Inflammatory macrophage (primary cell): Measurements from ENCODE around the gene MTX1.
A peak's percentile ranks its signal among the peaks of the same experiment; 100 is the strongest.
"Not testable (repeated sequence)": the region's sequence is repeated elsewhere in the genome, so short reads cannot be mapped to it uniquely, and the experiment has no call there.

Source experiments
- DNase-seq, 2 donors: peaks; one replicate each; pipeline ENCODE4 v3.0.0-alpha.2; 2020 to 2022
- total RNA-seq, 18 experiments: gene quantifications; one replicate each; lab custom pipeline; 2026; ENCODE audit warnings: mixed read lengths in 6 of 18, inconsistent platforms in 2 of 18; lab: John Stamatoyannopoulos, UW

MTX1 gene, protein sequence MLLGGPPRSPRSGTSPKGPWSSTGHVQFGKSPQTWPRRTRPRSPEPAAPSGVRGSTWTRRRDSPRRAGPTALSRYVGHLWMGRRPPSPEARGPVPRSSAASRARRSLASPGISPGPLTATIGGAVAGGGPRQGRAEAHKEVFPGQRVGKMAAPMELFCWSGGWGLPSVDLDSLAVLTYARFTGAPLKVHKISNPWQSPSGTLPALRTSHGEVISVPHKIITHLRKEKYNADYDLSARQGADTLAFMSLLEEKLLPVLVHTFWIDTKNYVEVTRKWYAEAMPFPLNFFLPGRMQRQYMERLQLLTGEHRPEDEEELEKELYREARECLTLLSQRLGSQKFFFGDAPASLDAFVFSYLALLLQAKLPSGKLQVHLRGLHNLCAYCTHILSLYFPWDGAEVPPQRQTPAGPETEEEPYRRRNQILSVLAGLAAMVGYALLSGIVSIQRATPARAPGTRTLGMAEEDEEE
- 6.8 to 43.2 (median 20.3) reads per million in 18 experiments for total RNA-seq

DNA sequence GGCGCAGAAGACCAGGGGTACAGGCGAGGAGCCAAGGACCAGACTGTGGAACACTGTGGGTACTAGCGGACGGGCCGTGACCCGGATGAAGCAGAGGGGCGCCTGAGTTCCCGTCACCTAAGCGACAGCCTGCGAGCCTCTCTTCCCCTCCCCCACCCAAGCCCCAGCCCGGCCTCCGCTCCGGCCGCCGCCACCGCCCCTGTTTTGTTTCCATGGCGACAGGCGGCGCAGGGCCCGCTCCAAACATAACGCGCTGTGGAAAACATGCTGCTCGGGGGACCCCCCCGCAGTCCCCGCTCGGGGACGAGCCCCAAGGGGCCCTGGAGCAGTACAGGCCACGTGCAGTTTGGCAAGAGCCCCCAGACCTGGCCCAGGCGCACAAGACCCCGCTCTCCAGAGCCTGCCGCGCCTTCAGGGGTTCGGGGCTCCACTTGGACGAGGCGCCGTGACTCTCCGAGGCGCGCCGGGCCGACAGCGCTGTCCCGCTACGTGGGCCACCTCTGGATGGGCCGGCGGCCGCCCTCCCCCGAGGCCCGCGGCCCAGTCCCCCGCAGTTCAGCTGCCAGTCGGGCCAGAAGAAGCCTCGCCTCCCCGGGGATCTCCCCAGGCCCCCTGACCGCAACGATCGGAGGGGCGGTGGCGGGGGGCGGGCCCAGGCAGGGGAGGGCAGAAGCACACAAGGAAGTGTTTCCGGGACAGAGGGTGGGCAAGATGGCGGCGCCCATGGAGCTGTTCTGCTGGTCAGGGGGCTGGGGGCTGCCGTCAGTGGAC, at the start of gene MTX1:
MTX1 (plus strand) TSS at position 155 of the 771 bp plus-strand sequence; CDS start at position 265, 110 bp downstream.
- DNase-seq, result peak; percentile 73 to 87

DNA sequence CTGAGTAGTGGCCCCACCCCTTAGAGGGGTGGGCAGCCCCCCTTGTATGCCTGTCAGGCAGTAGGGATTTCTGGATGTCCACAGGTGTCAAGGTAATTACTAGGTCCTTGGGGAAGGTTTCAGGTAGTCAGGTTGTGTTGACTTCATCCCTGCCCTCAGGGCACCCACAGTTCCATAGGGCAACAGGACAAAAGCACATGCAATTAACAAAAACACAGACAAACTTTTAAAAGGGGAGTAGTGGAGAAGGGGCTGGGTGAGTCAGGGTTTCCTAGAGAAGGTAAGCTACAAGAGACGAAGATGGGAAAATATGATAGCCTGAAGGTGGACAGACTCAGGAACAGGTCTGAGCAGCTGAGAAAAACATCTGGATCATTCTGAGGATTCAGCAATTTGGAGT, 49.5 kb upstream of the MTX1 start:
- no peak for DNase-seq

DNA sequence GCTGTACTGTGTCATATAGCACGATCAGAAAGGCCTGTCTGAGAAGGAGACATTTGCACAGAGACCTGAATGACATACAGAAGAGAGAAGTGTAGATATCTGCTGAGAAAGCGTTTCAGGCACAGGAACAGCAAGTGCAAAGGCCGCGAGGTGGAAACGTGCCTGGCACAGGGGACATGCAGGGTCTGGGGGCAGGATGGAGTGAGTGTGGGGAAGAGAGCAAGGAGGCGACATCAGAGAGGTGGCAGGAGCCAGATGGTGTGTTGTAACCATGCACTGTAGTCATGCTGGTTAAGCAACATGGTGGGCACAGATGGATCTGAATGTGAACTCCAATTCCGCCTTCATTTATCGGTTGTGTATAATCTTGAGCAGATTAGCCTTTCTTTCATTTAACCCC, 48.4 kb upstream of the MTX1 start:
- no peak for DNase-seq

DNA sequence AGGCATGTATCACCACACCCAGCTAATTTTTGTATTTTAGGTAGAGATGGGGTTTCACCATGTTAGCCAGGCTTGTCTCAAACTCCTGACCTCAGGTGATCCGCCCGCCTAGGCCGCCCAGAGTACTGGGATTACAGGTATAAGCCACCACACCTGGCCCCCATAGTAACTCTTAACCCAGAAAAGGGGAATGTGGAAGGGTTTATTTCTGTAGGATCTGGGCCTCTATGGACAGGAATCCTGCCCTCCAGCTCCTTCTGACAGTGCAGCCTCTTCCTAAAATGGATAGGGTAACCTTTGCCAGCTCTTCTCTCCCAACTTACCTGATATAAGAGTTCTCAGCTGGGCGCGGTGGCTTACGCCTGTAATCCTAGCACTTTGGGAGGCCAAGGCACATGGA, 45.9 kb upstream of the MTX1 start:
- not testable (repeated sequence) for DNase-seq

DNA sequence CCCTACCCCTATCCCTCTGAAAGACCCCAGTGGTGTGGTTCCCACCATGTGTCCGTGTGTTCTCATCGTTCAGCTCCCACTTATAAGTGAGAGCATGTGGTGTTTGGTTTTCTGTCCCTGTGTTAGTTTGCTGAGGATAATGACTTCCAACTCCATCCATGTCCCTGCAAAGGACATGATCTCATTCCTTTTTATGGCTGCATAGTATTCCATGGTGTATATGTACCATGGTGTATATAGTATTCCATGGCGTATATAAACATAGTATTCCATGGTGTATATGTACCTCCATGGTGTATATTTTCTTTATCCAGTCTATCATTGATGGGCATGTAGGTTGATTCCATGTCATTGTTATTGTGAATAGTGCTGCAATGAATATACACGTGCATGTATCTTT, 44.7 kb upstream of the MTX1 start:
- DNase-seq, result not testable (repeated sequence)

DNA sequence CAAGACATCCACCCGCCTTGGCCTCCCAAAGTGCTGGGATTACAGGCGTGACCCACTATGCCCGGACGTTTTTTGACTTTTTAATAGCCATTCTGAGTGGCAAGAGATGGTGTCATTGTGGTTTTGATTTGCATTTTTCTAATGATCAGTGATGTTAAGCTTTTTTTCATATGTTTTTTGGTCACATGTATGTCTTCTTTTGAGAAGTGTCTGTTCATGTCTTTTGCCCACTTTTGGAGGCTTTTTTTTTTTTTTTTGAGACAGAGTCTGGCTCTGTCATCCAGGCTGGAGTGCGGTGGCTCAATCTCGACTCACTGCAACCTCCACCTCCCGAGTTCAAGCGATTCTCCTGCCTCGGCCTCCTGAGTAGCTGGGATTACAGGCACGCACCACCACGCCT, 43.9 kb upstream of the MTX1 start:
- not testable (repeated sequence) for DNase-seq

DNA sequence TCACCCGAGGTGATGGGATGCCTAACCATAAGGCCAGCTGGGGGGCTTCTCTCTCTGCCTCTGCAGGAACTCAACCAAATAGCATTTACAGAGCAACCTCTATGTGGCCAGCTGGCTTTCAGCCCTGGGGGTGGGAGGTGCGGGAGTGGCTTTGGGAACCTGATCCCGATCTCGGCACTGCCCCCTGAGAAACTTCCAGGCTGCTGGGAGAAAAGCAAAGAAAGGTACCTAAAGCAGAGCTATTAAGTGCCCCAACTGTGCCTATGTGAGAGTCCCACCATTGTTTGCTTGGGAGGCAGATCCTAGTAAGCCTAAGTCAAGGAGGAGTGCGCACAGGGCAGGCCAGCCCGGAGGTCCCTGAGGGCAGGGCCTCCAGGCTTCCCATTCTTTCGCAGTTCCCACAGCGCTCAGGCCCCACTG, 42.4 kb upstream of the MTX1 start:
- no peak for DNase-seq

DNA sequence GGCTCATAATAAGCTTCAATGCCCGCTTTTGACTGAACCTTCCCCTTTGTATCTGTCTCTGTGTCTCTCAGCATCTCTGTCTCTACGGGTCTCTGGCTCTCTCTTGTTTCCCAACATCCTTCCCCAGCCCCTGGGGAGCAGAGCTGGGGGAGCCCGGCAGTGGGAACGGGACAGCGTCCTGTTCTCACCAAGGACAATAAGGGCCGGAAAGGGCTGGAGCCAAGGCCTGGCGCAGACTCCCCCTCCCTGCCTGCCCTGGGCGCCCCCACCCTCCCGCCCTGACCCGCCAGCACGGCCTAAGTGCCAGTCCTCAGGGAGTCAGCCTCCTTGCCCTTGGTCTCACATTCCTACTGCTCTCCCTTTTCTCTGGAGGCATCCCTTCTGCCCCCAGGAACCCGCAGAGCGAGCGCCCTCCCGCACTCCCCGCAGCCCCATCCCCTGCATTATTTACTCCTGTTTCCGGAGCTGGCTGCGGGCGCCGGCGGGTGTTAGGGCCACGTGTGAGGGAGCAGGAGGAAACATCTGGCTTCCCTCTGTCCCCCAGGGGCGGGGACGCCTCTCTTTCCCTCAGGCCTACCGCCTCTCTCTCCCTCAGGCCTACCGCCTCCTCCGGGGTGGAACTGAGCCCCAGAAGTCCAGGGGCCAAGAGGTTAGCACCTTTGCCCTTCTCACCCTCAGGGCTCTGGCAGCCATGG, 41.9 kb upstream of the MTX1 start:
- no peak for DNase-seq

DNA sequence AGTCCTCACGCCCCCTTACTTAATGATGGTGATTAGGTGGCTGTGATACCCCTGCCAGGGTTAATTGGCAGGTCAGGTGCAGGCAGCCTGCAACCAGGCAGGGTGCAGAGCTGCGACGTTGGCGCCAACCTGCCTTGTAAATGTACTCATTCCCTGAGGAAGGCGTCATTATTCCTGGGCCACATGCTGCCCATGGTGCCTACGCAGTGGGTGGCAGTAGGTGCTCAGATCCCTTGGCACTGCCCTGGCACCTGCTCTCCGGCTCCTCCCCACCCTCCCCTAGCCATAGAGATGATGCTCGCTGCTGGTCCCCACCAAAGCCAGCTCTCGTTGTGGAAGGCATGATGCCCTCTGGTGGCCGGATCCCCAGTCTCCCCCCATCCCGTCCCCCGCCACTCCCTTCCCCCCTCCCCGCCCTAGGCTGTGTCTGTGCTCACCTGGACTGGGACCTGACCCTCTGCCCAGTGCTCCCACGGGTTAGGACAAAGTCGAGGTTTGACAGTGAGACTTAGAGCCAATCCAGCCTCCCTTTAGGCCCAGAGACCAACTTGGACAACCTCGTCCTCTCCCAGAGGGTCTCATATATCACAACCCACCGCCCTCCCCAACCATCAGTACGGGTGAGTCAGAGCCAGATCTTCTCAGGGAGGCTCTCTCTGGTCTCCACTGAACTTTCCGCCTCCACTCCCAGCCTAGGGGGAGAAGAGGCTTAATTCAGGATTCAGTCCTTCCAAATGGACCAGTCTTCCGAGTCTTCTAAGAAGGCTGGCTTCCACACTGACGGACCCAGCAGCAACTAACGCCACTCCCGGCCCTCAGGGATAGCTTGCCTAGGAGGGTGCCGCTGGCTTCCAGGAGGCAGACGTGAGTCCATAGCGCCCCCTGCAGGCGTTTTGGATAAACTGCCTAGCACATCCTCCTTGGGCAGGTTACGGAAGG, 41.1 kb upstream of the MTX1 start:
- DNase-seq, result peak; percentile 87 to 90

DNA sequence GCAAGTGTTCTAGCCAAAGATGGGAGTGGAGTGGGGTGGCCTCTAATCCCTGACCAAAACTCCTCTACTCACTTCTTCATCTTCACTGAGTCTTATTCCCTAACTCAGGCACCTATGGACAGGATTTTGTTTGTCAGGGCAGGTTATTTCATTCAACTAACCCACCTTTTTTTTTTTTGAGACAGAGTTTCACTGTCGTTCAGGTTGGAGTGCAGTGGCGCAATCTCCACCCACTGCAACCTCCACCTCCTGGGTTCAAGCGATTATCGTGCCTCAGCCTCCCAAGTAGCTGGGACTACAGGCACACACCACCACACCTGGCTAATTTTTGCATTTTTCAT, 40.4 kb upstream of the MTX1 start:
- DNase-seq, result not testable (repeated sequence)

DNA sequence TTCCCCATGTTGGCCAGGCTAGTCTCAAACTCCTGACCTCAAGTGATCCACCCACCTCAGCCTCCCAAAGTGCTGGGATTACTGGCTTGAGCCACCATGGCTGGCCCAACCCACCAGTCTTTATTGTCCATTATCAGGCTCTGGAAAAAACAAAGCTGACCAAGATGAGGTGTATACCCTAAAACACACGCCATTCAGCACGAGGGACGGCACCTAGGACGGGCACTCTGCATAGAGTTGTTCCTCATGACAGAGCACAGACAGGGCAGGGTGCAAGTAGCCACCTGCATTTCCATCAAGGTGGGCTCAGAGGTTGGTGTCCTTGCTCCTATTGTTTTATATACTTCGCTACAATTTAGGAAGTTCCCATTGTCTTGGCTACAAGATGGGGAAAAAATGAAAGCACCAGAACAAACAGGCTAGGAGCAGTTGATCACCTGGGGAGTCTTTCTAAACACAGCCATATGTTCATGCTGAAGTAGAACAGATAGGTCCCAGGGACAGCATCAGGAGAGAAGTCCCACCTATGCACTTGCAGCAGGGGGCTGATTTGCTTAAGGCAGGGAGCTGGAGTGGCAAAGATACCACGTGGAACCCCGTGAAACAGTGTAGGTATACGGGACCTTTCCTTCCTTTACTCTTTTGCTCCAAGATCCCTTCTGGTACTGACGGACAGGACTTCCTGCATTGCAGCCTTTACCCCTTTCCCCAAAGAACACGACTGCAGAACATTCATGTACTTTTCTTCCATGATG, 39.9 kb upstream of the MTX1 start:
- DNase-seq, result no peak

DNA sequence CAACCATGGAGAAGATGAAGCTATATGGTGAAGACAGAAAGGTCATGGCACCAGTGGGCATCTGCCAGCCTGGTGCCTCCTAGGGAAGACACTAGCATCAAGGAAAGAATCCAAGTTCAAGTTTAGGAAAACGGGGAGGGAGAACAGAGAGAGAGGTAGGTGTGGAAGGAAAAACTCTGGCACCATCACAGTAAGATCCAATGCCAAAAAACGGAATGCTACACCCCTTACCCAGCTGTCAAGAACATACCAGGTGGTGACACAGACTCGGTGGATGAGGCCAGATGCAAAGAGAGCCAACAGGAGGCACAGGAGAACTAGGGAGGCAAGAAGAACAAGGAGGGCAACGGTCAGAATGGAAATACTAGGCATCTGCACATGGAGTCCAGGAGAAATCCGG, 39.0 kb upstream of the MTX1 start:
- no peak for DNase-seq

DNA sequence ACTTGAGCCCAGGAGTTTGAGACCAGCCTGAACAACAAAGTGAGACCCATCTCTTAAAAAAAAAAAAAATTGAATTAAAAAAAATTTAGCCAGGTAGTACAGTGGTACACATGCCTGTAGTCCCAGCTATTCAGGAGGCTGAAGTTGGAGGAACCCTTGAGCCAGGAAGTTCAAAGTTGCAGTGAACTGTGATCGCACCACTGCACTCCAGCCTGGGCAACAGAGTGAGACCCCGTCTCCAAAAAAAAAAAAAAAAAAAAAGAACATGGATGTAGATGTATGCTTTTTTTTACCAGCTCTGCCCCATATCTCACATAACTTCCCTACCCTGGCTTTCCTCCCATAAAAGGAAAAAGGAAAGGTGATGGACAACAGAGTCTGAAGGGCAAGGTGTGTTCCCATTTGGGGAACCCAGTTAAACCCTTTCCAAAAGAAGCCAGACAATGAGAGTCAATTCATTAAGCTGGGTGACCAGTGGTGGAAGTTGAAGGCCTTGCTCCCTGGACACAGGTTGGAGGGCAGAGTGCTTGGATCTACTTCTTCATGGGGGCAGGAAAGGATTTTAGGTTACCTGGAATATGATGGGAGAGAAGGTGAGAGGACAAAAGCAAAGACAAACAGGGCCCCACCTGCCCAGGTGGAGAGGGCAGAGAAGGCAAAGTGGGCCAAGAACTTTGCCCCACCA, 38.3 kb upstream of the MTX1 start:
- DNase-seq, result no peak

DNA sequence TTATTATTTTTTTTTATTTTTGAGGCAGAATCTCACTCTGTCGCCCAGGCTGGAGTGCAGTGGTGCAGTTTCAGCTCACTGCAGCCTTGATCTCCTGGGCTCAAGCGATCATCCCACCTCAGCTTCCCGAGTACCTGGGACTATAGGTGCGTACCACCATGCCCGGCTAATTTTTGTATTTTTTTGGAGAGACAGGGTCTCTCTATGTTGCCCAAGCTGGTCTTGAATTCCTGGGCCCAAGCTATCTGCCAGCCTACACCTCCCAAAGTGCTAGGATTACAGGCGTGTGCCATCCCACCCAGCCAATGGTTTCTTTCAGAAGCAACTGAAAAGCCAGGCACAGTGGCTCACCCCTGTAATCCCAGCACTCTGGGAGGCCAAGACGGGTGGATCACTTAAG, 37.7 kb upstream of the MTX1 start:
- DNase-seq, result no peak

DNA sequence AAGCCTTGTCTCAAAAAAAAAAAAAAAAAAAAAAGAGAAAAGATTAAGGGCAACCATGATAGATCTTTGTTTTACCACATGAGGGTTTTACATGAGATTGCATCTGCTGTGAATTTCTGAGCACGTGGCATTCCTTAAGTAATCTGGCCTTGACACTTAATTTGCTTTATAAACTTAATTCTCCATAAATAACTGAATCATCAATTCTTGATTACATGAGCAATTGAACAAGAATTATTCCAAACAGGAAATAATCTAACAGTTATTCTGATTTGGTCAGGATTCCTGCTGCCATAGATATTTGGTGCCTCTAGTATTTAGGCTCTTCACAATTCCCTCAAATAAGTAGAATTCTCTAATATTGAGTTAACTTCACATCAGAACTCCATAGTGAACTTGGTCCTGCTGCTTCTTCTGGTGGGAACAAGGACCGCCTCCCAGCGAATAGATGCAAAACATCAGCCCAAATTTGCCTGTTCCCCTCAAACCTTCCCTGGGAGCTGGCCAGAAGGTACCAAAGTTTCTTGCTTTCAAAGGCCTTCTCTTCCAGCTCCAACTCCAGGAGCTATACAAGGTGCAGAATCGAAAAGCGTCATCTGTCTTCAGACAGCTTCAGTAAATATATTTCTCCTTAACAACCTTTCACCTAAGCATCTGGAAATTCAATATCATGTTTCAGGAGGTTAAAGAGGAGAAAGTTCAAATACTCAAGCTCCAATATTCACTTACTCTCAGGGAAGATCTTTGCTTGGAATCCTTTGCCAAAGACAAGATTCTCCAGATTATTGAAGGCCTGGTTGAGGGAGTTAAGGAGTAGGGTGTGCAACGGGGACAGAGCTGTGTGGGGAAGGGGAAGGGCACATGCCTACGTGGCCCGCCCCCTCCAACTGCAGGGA, 36.4 kb upstream of the MTX1 start:
- DNase-seq, result no peak

DNA sequence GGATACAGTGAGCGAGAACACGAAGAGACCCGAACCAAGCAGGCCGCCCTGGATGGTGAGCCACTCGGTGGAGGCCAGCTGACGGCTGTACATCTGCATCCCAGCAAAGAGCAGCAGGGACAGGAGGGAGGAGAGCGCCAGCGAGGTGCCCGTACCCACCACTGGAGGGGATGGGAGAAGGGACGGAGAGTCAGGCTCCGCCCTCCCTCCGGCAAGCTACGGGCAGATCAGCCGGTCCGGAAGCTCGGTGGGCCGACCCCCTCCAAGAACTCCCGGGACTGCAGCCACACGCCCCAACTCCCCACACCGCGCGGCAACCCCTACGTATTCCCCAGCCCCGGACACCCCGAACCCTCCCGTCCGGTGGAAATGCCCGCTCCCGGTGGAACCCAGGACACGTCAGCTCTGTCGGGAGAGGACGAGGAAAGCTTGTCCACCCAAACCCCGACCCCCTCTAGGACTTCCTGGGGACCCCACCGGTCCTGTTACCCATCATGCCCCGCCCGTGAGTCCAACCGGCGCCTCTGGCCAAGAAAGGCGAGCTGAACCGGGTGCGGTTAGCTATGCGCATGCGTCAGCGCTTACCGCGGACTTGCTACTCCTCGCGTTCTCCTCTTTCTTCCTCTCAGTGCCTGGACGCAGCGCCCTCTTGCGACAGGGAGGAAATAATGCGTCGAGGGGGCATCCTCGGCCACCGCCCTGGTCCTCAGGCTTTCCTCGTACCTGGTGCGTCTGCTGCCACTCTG, 35.6 kb upstream of the MTX1 start, which contains the start of gene KRTCAP2:
KRTCAP2 (minus strand) TSS at position 573 of the 746 bp plus-strand sequence; CDS start at position 493, 80 bp downstream.
- peak; percentile 95 to 96 for DNase-seq

DNA sequence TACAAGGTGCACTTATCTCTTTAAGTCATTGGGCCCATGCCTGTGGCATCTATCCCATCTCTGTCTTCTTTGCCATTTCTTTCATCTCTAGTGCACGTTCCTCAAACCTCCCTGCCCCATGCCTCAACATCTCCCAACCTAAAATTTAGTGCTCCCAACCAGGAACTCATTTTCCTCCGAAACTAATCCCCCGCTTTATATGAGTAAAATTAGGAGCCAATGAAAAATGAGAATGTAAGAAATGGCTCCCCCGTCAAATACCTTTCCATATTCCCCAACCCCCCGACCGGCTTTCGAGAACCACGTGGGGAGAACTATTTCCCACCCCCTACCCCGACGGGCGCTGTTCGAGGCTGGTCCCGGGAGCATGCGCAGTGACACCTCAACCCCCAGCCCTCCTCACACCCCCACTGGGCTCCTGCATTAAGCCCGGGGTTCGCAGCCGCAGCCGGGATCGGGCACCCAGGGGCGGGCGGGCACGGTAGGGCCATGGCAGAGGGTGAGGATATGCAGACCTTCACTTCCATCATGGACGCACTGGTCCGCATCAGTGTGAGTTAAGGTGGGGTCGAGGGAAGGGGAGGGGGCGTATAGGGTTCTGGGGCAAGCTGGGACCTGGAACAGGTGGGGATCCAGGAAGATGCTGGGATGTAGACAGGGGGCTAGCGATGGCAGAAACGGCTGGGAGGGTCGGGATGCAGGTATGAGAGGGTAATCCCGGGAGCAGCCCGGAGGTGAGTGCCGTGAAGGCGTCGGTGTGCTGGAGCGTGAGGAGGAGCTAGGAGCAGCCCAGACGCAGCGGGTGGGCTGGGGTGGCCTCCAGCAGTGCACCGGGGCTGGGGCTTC, 34.8 kb upstream of the MTX1 start, which contains the start of gene TRIM46:
TRIM46 (plus strand) TSS at position 372 of the 846 bp plus-strand sequence; CDS start at position 490, 118 bp downstream.
- DNase-seq, result no peak
